ENCODE data around the gene WDR6. TPM values are rescaled to one million over a fixed set of nuclear protein-coding genes. Genes with fewer than 3 reads are reported as not detected.

WDR6 gene
- total RNA-seq, 3 donors from 2014 or later (not counting 1 experiment from before 2014, with no cell fraction given): 113 to 167 (median 129) TPM

DNA sequence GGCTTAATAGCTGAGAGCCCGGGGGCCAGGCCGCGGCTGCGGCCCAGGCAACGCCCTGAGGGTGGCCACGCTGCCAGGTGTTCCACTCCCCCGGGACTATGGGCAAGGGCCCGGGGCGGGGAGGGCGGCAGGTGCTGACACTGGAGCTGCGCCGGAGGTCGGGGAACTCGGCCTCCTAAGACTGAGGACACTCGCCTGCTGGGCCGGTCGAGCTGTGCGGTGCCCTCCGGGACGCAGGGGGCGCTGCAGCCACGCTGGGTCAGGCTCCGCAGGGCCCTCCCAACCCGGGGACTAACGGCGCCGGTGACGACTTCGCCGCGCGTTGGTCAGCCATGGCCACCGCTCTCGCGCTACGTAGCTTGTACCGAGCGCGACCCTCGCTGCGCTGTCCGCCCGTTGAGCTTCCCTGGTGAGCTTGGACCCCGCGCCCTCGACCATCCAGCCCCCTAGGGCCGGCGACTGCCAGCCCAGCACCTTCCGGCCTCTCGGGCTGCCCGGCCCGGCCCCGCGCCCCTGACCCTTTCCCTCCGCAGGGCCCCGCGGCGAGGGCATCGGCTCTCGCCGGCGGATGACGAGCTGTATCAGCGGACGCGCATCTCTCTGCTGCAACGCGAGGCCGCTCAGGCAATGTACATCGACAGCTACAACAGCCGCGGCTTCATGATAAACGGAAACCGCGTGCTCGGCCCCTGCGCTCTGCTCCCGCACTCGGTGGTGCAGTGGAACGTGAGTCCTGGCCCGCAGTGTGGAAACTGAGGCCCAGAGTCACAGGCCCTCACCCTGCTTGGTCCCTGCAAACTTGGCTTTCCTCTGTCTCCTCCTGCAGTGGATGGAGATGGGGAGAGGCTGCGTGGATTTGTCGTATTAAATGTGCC is 14.9 kb downstream of the WDR6 start, which contains the start of gene NDUFAF3:
TSS of gene NDUFAF3 (plus strand) at position 309 of the 875 bp plus-strand sequence. CDS start at position 333, 24 bp downstream.
- Histone ChIP-seq H3K4me3 (ENCODE audit: low read length) (peak within 1 kb of the TSS; percentile 82), H3K9me3 (ENCODE audit: control insufficient read depth, insufficient read depth, low read length) (no peaks in the 10 kb centered on the region), H3K27ac (ENCODE audit: low read length) (peak within 1 kb of the TSS; percentile 94), H3K4me1 (ENCODE audit: control insufficient read depth, insufficient read depth, low read length) (peaks cover 43% of the 10 kb centered on the region), H3K27me3 (ENCODE audit: control insufficient read depth, insufficient read depth, low read length) (no peaks in the 10 kb centered on the region), H3K36me3 (ENCODE audit: control insufficient read depth, insufficient read depth, low read length) (peaks cover 26% of the 10 kb centered on the region)
- ATAC-seq: peak; percentile 74 to 92 (median 79)
- TF ChIP-seq, protein P1, sequence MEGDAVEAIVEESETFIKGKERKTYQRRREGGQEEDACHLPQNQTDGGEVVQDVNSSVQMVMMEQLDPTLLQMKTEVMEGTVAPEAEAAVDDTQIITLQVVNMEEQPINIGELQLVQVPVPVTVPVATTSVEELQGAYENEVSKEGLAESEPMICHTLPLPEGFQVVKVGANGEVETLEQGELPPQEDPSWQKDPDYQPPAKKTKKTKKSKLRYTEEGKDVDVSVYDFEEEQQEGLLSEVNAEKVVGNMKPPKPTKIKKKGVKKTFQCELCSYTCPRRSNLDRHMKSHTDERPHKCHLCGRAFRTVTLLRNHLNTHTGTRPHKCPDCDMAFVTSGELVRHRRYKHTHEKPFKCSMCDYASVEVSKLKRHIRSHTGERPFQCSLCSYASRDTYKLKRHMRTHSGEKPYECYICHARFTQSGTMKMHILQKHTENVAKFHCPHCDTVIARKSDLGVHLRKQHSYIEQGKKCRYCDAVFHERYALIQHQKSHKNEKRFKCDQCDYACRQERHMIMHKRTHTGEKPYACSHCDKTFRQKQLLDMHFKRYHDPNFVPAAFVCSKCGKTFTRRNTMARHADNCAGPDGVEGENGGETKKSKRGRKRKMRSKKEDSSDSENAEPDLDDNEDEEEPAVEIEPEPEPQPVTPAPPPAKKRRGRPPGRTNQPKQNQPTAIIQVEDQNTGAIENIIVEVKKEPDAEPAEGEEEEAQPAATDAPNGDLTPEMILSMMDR (IDR thresholded peaks at IDR 0.05): peak; percentile 99
- Mint-ChIP-seq H3K4me3 (peak within 1 kb of the TSS; percentile 98), H3K9me3 (no peaks in the 10 kb centered on the region), H3K27ac (peak within 1 kb of the TSS; percentile 95 to 99), H3K4me1 (peaks cover 16 to 35% of the 10 kb centered on the region in 2 donors), H3K27me3 (ENCODE audit: low read depth in 2 of 2) (no peaks in the 10 kb centered on the region), H3K36me3 (no peaks in the 10 kb centered on the region)
- peak; percentile 95 for DNase-seq
- under 1% methylated on average over 83 of the region's 83 CpGs for WGBS (ENCODE audit: insufficient coverage)
- intact Hi-C loops (cut with micrococcal nuclease): loop anchor here (1.0 to 5.0 kb wide), 4 partner anchors 7 to 72 kb away; partner anchors contain the start of genes IMPDH2, QRICH1 and WDR6

DNA sequence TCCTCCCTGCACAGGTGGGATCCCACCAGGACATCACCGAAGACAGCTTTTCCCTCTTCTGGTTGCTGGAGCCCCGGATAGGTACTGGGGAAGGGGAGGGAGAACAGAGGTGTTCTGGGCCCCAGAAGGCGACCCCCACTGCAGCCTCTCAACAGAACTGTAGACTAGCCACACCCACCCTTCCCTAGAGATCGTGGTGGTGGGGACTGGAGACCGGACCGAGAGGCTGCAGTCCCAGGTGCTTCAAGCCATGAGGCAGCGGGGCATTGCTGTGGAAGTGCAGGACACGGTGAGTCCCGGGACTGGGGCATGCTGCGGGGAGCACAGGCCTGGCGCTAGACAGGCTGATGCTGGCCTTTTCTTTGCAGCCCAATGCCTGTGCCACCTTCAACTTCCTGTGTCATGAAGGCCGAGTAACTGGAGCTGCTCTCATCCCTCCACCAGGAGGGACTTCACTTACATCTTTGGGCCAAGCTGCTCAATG is 15.5 kb downstream of the WDR6 start:
- Histone ChIP-seq H3K27me3 (ENCODE audit: control insufficient read depth, insufficient read depth, low read length) (no peaks in the 10 kb centered on the region), H3K9me3 (ENCODE audit: control insufficient read depth, insufficient read depth, low read length) (no peaks in the 10 kb centered on the region), H3K4me1 (ENCODE audit: control insufficient read depth, insufficient read depth, low read length) (peaks cover 37% of the 10 kb centered on the region), H3K4me3 (ENCODE audit: low read length) (peak overlapping the region; percentile 82), H3K27ac (ENCODE audit: low read length) (peak overlapping the region; percentile 94), H3K36me3 (ENCODE audit: control insufficient read depth, insufficient read depth, low read length) (peaks cover 26% of the 10 kb centered on the region)
- H3K4me1 Mint-ChIP-seq: peaks cover 17 to 38% of the 10 kb centered on the region in 2 donors
- H3K36me3 Mint-ChIP-seq: no peaks in the 10 kb centered on the region
- H3K27me3 Mint-ChIP-seq (ENCODE audit: low read depth in 2 of 2): no peaks in the 10 kb centered on the region
- H3K27ac Mint-ChIP-seq: peak overlapping the region; percentile 95 to 99
- peak overlapping the region; percentile 98 for H3K4me3 Mint-ChIP-seq
- no peak for ATAC-seq
- DNase-seq: no peak
- WGBS (ENCODE audit: insufficient coverage): 35% methylated on average over 10 of the region's 12 CpGs
- intact Hi-C loops (cut with micrococcal nuclease): loop anchor here (1.0 to 5.0 kb wide), 2 partner anchors 35 to 72 kb away; partner anchors contain the start of gene QRICH1
- TF ChIP-seq, protein P1 (IDR thresholded peaks at IDR 0.05): no peak
- H3K9me3 Mint-ChIP-seq: no peaks in the 10 kb centered on the region

DNA sequence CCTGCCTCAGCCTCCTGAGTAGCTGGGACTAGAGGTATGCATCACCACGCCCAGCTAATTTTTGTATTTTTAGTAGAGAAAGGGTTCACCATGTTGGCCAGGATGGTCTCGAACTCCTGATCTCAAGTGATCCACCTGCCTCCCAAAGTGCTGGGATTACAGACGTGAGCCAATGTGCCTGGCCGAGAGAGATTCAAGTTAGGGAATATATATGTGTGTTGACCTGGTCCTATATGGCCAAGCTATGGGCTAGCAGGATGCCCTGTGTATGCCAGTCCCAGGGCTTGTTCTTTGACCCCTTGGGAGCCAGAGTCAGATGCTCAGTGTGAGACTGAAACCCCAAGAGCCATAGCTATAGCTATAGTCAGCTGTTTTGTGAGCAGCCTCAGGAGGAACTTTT is 16.6 kb downstream of the WDR6 start:
- Mint-ChIP-seq H3K9me3 (no peaks in the 10 kb centered on the region), H3K27ac (peak overlapping the region in 1 of 2 donors; percentile 95), H3K27me3 (ENCODE audit: low read depth in 2 of 2) (no peaks in the 10 kb centered on the region), H3K4me3 (peak overlapping the region; percentile 84), H3K36me3 (no peaks in the 10 kb centered on the region), H3K4me1 (peaks cover 27 to 48% of the 10 kb centered on the region in 2 donors)
- Histone ChIP-seq H3K27me3 (ENCODE audit: control insufficient read depth, insufficient read depth, low read length) (no peaks in the 10 kb centered on the region), H3K27ac (ENCODE audit: low read length) (no peak overlapping the region), H3K9me3 (ENCODE audit: control insufficient read depth, insufficient read depth, low read length) (no peaks in the 10 kb centered on the region), H3K36me3 (ENCODE audit: control insufficient read depth, insufficient read depth, low read length) (peaks cover 26% of the 10 kb centered on the region), H3K4me1 (ENCODE audit: control insufficient read depth, insufficient read depth, low read length) (peaks cover 40% of the 10 kb centered on the region), H3K4me3 (ENCODE audit: low read length) (no peak overlapping the region)
- DNase-seq (no peak), ATAC-seq (no peak)
- 91% methylated on average over 4 of the region's 4 CpGs for WGBS (ENCODE audit: insufficient coverage)
- TF ChIP-seq, protein P1 (IDR thresholded peaks at IDR 0.05): no peak
- intact Hi-C loops (cut with micrococcal nuclease): loop anchor here (5.0 kb wide), 1 partner anchor 36 kb away; no protein-coding TSS in a partner anchor

All from natural killer cell (primary cell).